Muscle of leg (tissue), 16 donors: ENCODE measurements around the gene TAX1BP1. TPM values are rescaled to one million over a fixed set of nuclear protein-coding genes. Genes with fewer than 3 reads are reported as not detected.

Experiments used
- DNase-seq: peaks from one replicate; pipeline ENCODE4 v3.0.0; 2013
- H3K27ac ChIP-seq: one replicate; pipeline ENCODE4 v1.5.1; 2013; ENCODE audit warnings: mild to moderate bottlenecking, low read length, control low read depth
- H3K27me3 ChIP-seq: one replicate; pipeline ENCODE4 v1.6.1; 2013; ENCODE audit warnings: low read length; ENCODE audit not compliant: control insufficient read depth, insufficient read depth
- H3K36me3 ChIP-seq: one replicate; pipeline ENCODE4 v1.6.1; 2013; ENCODE audit warnings: low read length; ENCODE audit not compliant: control insufficient read depth, insufficient read depth
- H3K4me1 ChIP-seq: one replicate; pipeline ENCODE4 v1.6.1; 2013; ENCODE audit warnings: low read length; ENCODE audit not compliant: control insufficient read depth, insufficient read depth
- H3K4me3 ChIP-seq: one replicate; pipeline ENCODE4 v1.5.1; 2013; ENCODE audit warnings: low read length, control low read depth
- H3K9me3 ChIP-seq: replicated peaks from 2 replicates; pipeline ENCODE4 v1.6.1; 2013; ENCODE audit warnings: low read depth, low read length; ENCODE audit not compliant: control insufficient read depth
- WGBS: methylation state at CpG from one replicate; pipeline ENCODE4 v1.1.5; 2013; ENCODE audit warnings: missing lambda C conversion rate; ENCODE audit not compliant: insufficient coverage; 5-methylcytosine and 5-hydroxymethylcytosine counted together
- long read RNA-seq, 11 donors: transcript quantifications; one replicate each; lab custom pipeline, GENCODE V29; 2026
- polyA plus RNA-seq, 8 donors: library from polyadenylated mRNA; unstranded; fragments of 120-200 nt; gene quantifications; one replicate each; pipeline versions ENCODE4 v1.2.1 to v1.2.3, GENCODE V29; 2013; ENCODE audit warnings: inconsistent platforms in 1 of 8, low replicate concordance in 1 of 8; ENCODE audit not compliant: insufficient read length in 8 of 8, insufficient read depth in 1 of 8
- total RNA-seq: library from RNA; stranded (reverse); fragments of 120-200 nt; gene quantifications from one replicate; pipeline ENCODE4 v1.2.4, GENCODE V29; 2013

TAX1BP1 gene
- total RNA-seq (44.1 TPM), polyA plus RNA-seq (10 to 100 TPM; 43.6 to 62.4 (median 55.3) TPM)
- long read RNA-seq, donor 1, partial matches to known transcripts: 7 of 13 reads
- long read RNA-seq, donor 1, other reads (novel, unspliced or antisense): 0 of 13 reads
- long read RNA-seq, donor 2: 0 reads
- long read RNA-seq, donor 3, transcript TAX1BP1-202 (17 exons, 2,892 nt): minor isoform, 5 of 31 reads
- long read RNA-seq, donor 3, transcript TAX1BP1-201 (17 exons, 2,478 nt): major isoform, 12 of 31 reads
- long read RNA-seq, donor 3, partial matches to known transcripts: 13 of 31 reads
- long read RNA-seq, donor 3, other reads (novel, unspliced or antisense): 0 of 31 reads
- long read RNA-seq, donor 4, transcript TAX1BP1-201 (17 exons, 2,478 nt): major isoform, 6 of 12 reads
- long read RNA-seq, donor 4, partial matches to known transcripts: 5 of 12 reads
- long read RNA-seq, donor 4, other reads (novel, unspliced or antisense): 0 of 12 reads
- long read RNA-seq, donor 5, transcript TAX1BP1-201 (17 exons, 2,478 nt): major isoform, 18 of 74 reads
- long read RNA-seq, donor 5, partial matches to known transcripts: 48 of 74 reads
- long read RNA-seq, donor 5, other reads (novel, unspliced or antisense): 0 of 74 reads
- long read RNA-seq, donor 6, transcript TAX1BP1-201 (17 exons, 2,478 nt): major isoform, 15 of 60 reads
- long read RNA-seq, donor 6, partial matches to known transcripts: 42 of 60 reads
- long read RNA-seq, donor 6, other reads (novel, unspliced or antisense): 0 of 60 reads
- long read RNA-seq, donor 7, transcript TAX1BP1-201 (17 exons, 2,478 nt): major isoform, 5 of 36 reads
- long read RNA-seq, donor 7, partial matches to known transcripts: 27 of 36 reads
- long read RNA-seq, donor 7, other reads (novel, unspliced or antisense): 0 of 36 reads
- long read RNA-seq, donor 8, partial matches to known transcripts: 41 of 47 reads
- long read RNA-seq, donor 8, other reads (novel, unspliced or antisense): 0 of 47 reads
- long read RNA-seq, donor 9, partial matches to known transcripts: 16 of 19 reads
- long read RNA-seq, donor 9, other reads (novel, unspliced or antisense): 0 of 19 reads
- long read RNA-seq, donor 10, partial matches to known transcripts: 45 of 51 reads
- long read RNA-seq, donor 10, other reads (novel, unspliced or antisense): 0 of 51 reads
- long read RNA-seq, donor 11, transcript TAX1BP1-201 (17 exons, 2,478 nt): major isoform, 5 of 24 reads
- long read RNA-seq, donor 11, partial matches to known transcripts: 17 of 24 reads
- long read RNA-seq, donor 11, other reads (novel, unspliced or antisense): 0 of 24 reads

- Histone ChIP-seq H3K27me3 (no peaks in the 10 kb centered on the region), H3K4me3 (peak within 1 kb of the TSS; percentile 93), H3K4me1 (peaks cover 4% of the 10 kb centered on the region), H3K9me3 (no peaks in the 10 kb centered on the region), H3K27ac (peak within 1 kb of the TSS; percentile 98), H3K36me3 (no peaks in the 10 kb centered on the region)
- 0% methylated on average over 34 of the region's 41 CpGs for WGBS
- DNase-seq: peak; percentile 99
Observed at GRCh38 chr7:27739909-27740448, at the start of gene TAX1BP1. TSS of gene TAX1BP1 (plus strand) at chr7:27740162. CDS start at chr7:27748525, 8,363 bp downstream.

DNA sequence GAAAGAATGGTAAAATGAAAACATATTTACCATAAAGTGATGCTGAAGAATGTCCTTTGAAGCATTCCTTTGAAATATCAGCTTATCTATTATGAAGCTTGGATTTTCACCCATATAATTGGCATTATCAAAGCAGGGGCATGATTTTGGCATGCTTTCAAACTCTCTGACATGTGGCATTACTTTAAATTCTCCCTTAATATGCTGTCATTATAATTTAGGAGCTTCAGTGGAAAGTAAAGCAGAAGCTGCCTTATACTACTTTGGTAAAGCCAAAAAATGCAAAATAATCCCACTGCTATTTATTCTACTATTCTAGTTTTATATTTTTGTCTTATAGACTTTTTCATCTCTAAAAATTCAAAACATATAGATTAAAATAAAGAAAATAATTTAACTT is 49.3 kb upstream of the TAX1BP1 start:
- no peaks in the 10 kb centered on the region for H3K4me1 ChIP-seq
- no peaks in the 10 kb centered on the region for H3K27me3 ChIP-seq
- H3K4me3 ChIP-seq: no peak overlapping the region
- no peak for DNase-seq
- H3K36me3 ChIP-seq: no peaks in the 10 kb centered on the region
- H3K9me3 ChIP-seq: no peaks in the 10 kb centered on the region
- no peak overlapping the region for H3K27ac ChIP-seq

DNA sequence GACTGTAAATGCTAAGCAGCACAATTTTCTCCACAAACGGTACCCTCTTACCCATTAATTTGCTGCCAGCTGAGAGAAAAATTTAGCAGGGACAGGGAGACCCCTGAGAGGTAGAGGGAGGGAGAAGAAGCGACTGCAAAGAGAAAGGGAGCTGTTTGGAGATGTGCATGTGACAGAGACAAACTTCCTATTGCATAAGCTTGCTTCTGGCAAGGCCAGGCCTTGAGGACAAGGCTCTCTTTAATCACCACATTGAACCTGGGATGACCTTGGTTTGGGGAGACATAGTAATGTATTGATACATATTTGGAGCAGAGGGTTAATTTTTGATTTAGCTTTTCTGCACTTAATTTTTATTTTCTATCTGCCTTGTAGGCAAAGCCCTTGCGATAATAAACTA is 46.2 kb upstream of the TAX1BP1 start:
- no peak overlapping the region for H3K27ac ChIP-seq
- no peaks in the 10 kb centered on the region for H3K36me3 ChIP-seq
- DNase-seq: peak; percentile 46
- H3K4me1 ChIP-seq: no peaks in the 10 kb centered on the region
- H3K9me3 ChIP-seq: no peaks in the 10 kb centered on the region
- H3K27me3 ChIP-seq: no peaks in the 10 kb centered on the region
- WGBS: 40% methylated on average over 1 of the region's 3 CpGs
- H3K4me3 ChIP-seq: no peak overlapping the region

DNA sequence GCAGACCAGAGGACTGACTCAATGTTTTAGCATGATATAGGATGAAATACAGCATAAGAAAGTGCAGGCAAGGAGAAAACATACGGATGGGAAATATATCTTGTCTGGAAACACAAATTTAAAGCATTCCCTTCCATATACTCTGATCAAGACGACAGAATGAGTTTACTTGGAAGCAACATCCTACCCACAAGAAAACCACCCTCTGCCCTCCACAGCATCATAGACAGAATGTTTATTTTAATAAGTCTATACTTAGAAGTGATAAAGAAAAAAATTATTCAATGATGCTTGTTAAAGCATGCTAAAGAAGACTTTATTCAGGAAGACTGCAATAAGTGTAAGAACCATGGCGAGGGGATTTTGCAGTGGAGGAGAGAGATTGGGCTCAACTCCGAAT is 44.9 kb upstream of the TAX1BP1 start:
- 96% methylated on average over 2 of the region's 4 CpGs for WGBS
- no peak overlapping the region for H3K4me3 ChIP-seq
- H3K27me3 ChIP-seq: no peaks in the 10 kb centered on the region
- DNase-seq: no peak
- H3K9me3 ChIP-seq: no peaks in the 10 kb centered on the region
- H3K4me1 ChIP-seq: no peaks in the 10 kb centered on the region
- no peaks in the 10 kb centered on the region for H3K36me3 ChIP-seq
- H3K27ac ChIP-seq: no peak overlapping the region

- 52% methylated on average over 2 of the region's 3 CpGs for WGBS
- peak; percentile 53 for DNase-seq
- no peaks in the 10 kb centered on the region for H3K27me3 ChIP-seq
- no peaks in the 10 kb centered on the region for H3K36me3 ChIP-seq
- H3K4me3 ChIP-seq: no peak overlapping the region
- H3K9me3 ChIP-seq: no peaks in the 10 kb centered on the region
- H3K4me1 ChIP-seq: no peaks in the 10 kb centered on the region
- H3K27ac ChIP-seq: no peak overlapping the region
Observed at GRCh38 chr7:27697861-27698430, 42.0 kb upstream of the TAX1BP1 start.

DNA sequence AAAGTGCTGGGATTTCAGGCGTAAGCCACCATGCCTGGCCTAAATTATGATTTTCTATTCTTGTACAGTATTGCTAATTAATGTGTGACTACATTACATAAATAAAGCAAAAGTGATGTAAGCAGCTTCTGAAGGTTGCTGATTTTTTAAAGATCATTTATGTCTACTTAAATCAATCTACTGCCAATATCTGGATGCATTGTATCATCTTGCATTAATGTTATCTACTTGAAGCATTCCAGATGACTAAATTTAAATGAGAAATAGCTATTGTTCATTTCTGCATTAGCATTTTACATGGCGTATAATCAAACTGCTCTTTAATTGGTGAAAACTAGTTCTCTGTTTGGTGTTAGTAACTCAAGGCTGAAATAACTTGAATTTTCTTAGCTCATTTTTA is 40.2 kb upstream of the TAX1BP1 start:
- Histone ChIP-seq H3K27me3 (no peaks in the 10 kb centered on the region), H3K9me3 (no peaks in the 10 kb centered on the region), H3K36me3 (no peaks in the 10 kb centered on the region), H3K27ac (no peak overlapping the region), H3K4me3 (no peak overlapping the region), H3K4me1 (no peaks in the 10 kb centered on the region)
- no peak for DNase-seq
- WGBS: no CpG with 5 or more reads among the region's 2 CpGs

GRCh38 chr7:27700501-27700900 is 39.5 kb upstream of the TAX1BP1 start:
- DNase-seq: no peak
- 20% methylated on average over 1 of the region's 6 CpGs for WGBS
- Histone ChIP-seq H3K27ac (no peak overlapping the region), H3K9me3 (no peaks in the 10 kb centered on the region), H3K4me1 (peaks cover 6% of the 10 kb centered on the region), H3K36me3 (no peaks in the 10 kb centered on the region), H3K27me3 (no peaks in the 10 kb centered on the region), H3K4me3 (no peak overlapping the region)

DNA sequence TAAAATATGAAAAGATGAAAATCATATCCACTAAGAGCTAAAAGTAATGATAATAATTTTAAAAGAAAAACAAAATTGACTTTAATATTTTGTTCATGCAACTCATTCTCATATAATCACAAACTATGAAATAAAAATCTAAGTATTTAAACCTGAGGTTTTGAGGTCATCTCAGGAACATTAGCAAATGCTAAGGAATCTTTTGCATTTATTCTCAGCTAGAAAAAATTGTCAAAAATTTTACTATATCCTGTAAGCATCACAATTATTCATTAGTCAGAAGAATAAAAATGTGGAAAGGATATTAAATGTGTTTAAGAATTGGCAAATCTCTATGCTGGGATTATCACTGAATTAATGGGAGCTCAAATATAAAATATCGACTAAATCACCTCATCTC is 36.8 kb upstream of the TAX1BP1 start:
- Histone ChIP-seq H3K9me3 (no peaks in the 10 kb centered on the region), H3K27ac (no peak overlapping the region), H3K4me3 (no peak overlapping the region), H3K36me3 (no peaks in the 10 kb centered on the region), H3K27me3 (no peaks in the 10 kb centered on the region), H3K4me1 (peaks cover 6% of the 10 kb centered on the region)
- WGBS: no CpG with 5 or more reads among the region's 1 CpG
- no peak for DNase-seq

DNA sequence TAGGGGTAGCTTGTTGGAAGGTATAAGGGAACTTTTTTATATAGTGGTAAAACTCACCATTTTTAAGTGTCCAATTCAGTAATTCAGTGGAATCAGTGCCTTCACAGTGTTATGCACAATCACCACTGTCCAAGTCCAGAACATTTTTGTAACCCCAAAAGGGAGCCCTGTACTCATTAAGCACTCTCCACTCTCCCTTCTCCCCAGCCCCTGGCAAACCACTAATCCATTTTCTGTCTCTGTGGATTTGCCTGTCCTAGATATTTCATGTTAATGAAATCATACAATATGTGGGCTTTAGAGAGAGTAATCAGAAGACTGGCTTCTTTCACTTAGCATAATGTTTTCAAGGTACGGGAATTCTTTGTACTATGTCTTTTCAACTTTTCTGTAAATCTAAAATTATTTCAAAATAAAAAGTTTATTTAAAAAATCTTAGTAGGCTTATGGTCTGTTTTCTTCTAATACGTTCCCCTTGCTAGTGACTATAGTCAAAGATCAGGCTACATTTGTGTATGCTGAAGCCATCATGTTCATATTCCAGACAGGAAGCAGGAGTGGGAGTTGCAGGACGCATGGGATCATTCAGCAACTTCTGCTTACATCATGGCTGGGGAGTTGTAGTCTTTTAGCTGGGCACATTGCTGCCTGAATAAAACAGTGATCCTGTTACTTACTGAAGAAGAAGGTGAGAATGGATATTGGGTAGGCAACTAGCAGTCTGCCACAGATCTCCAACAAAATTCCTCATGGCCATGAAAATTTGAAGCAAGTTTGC is 35.4 kb upstream of the TAX1BP1 start:
- H3K9me3 ChIP-seq: no peaks in the 10 kb centered on the region
- H3K27me3 ChIP-seq: no peaks in the 10 kb centered on the region
- peak overlapping the region; percentile 52 for H3K27ac ChIP-seq
- WGBS: 20% methylated on average over 1 of the region's 3 CpGs
- peaks cover 6% of the 10 kb centered on the region for H3K4me1 ChIP-seq
- no peaks in the 10 kb centered on the region for H3K36me3 ChIP-seq
- peak; percentile 76 for DNase-seq
- no peak overlapping the region for H3K4me3 ChIP-seq
